ENCODE data around the gene TRABD2B.

The TRABD2B gene

DNA sequence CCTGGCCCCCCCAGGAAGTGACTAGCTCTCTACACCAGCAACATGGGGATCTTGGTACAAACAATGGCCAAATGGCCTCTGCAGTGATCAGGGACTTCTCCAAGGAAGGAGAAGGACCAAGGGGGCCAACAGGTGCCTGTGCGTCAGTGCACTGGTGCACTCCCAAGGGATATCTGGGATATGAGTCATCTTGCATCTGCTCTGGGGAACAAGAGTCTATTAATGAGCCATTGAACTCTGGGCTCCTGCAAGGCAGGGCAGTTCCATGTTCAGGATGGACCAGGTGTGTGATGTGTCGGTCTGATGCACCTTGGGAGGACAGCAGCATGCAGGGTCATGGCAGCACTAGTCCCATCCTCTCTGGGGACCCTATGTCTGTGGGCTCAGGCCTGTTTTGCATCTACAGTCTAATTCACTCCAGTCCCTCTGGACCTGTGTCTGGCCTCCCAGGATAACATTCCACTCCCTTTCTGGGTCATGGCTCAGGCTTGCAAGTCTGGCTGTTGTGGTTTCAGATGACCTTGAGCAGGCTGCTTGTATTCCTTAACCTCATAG, 125.3 kb downstream of the TRABD2B start:
- no peak for DNase-seq

DNA sequence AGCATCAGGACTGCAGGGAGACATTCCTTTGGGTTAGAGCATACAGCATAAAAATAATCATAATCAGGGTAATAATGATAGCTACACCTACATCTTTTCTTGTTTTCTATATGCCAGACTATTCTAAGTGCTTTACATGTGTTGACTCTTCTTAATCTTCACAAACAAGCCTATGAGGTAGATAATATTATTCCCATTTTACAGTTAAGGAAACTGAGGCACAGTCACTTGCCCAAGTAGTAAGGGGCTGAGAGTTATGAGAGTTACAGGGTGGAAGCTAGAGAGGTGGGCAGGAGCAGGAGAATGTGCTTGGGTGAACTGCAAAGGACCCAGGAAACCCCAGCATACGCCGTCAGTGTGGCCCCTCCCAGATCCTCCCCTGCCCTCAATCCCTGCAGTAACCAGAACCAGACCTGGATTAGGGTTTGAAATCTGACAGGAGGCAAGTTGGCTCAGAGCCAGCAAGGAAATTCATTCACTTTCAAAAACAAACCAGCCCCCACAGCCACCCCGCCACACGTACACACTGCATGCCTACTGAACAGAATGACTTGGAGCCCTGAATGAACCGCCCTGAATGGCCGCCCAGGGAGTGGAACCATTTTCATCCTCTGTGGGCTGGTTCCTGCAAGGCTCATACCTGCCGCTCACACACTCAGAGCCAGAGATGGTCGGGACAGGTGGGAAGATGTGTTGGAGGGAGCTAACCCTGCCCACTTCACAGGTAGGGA, 126.1 kb downstream of the TRABD2B start:
- DNase-seq = no peak

DNA sequence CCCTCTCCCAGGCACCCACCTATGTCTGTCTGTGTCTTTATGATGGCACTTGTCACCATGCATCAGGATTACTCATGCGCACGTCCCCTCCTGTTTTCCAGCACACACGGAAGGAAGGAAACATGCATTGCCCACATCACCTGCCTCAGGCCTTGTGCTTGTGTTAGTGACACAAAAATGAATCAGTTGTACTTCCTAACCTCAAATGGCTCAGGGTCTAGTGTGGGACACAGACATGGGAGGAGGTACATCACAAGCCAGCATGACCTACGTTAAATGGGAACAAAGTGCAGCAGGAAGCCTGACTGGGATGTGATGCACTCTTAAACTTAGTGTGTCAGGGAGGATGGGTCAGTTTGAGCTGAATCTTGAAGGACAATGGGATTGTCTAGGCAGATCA, 126.7 kb downstream of the TRABD2B start:
- no peak for DNase-seq

DNA sequence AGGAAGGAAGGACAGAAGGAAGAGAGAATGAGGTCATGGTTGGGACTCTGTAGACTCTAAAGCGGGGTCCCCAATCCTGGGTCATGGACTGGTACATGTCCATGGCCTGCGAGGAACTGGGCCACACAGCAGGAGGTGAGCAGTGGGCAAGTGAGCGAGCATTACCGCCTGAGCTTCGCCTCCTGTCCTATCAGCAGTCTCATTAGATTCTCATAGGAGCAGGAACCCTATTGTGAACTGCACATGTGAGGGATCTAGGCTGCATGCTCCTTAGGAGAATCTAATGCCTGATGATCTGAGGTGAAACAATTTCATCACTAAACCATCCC, 128.9 kb downstream of the TRABD2B start:
- DNase-seq = no peak

DNA sequence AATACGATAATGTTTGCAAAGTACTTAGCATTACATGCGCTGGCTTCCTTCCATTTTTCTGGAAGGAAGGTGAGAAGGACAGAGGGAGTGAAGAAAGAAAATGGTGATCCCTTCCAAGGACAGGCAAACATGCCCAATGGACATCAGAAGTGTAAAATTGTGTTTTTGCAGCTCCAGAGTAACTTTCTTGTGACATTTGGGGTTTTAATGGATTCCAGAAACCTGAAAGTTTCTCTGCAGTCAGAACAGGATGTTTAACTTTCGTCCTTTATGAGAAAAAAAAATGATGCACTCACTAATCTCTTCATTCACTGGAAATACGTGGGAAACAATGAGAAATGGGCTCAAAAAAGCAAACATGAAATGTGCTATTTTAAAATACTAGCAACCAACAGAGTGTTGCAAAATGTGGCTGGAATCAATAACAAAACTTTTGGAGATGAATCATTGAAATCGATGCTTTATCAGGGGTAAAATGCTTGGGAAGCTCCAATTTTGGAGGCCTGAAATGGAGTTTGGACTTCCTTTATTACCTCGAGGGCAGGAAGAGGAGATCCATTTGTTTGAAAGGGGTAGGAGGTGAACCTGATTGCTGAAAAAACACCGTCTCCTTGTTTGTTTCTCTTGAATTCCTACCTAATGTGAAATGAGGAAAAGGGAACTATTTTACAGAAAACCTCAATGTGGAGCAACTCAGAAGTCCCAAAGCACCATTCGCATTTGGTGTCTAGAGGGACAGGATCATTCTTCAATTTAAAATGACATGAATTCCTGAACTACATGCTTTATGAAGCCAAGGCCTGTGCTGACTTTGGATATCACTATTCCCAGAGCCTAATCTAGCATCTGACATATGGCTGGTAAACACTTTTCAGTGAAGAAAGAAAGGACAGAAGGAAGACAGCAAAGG, 129.5 kb downstream of the TRABD2B start:
- no peak for DNase-seq

DNA sequence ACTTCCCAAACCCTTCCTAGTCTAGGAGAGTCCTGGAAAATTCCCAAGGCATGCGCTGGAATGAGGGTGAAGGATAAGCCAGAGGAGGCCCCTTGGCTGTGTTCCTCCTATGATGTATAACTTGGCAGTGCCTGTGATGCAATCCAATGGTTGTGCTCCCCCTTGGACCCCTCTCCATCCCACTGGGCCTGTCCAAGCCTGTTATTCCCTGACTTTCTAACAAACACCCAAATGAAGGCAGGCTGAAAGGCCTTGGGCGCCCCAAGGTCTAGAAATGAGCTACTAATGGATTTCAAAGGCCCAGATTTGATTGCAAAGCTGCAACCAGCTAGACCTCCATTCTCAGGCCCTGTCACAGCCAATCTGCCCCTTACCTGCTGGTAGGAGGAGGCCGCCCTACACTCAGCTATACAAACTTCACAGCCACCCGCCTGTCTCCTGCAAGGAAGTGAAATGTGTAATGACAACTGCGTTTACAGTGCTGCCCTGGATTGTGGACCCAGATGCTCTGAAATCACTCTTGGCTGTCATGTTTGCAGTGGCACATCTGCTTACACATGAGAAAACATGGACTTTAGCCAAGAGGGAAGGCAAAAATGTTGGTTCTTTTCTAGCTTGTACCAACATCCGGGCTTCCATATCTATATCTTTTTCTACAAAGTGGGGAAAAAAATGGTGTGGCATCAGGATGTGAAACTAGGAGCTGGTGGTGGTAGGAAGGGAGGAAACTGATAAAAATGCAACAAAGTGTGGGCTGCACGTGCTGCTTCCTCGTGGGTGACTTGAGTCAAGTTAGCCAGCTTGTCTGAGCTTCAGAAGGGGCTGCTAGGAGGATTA, 130.4 kb downstream of the TRABD2B start:
- no peak for DNase-seq

DNA sequence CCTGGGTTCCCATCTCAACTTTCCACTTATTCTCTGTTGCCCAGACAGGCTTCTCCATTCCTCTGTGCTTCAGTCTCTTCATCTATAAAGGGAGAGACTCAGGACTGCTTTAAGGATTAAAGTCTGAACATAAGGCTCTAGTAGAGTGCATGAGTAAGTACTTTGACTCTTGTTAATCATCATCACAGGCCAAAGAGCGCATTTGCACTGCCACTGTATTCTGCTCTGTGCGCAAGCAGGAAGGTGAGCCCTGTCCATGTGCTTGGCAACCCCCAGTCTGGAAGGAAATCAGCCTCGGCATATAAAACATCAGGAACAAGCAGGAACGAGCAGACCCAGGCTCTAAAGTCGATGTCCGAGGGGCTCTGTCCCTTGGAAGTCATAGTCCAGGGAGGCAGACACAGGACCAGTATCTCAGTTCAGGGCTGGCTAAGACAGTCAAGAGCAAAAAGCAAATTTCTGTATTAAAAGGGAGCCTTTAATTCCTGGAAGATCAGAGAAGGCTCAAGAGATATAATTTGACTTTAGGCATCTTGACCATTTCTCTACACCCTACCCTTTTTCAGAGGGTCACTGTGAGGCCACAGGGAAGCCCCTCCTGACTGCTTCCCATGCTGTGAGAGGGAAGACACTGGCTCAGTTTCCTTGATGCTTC, 131.2 kb downstream of the TRABD2B start:
- no peak for DNase-seq

DNA sequence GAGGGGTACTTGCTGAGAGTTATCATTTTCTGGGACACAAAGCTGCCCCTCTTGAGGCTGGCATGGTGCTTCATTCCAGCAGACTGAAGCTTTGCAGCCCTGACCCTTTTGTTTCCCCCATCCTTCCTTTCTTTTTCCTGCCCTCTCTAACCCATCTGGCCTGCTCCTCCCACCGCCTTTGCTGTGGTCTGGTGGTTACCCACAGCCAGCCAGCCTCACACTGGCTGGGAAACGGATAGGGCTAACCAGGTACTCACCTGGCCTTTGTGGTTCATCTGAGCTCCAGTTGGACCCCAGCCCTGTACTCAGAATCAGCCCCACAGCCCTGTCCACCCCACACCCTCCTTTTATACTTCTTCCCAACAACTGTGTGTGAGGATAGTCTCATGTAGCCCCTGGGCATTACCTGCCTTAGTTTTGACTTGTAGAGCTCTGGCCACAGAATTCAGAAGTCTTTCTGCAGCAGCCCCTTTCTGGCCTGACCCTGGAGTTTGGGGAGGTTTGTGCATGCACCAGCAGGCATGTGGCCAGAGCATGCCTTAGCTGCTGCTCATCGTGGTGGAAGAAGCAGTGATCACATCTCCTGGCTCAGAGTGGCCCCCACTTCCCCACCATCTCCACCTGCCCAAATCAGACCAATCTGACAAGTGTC, 138.0 kb downstream of the TRABD2B start:
- DNase-seq = no peak

DNA sequence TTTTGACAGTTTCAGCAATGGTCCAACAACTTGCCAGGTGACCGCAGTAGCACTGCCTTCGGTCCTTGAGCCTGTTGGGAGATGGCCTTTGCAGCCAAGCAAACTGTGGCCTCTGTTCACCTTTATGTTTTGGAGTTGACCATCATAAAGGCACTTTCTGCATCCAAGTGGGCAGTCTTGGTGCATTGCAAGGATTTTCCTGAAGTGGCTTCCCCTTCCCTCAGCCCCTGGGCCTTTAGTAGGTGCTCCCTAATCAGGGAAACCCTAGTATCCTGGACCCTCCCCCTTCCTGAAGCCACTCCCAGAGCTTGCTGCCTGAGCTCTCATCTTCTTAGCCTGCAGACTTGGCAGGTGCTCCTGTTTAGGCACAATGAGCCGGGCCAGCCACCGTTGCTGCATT, 140.2 kb downstream of the TRABD2B start:
- DNase-seq = no peak

DNA sequence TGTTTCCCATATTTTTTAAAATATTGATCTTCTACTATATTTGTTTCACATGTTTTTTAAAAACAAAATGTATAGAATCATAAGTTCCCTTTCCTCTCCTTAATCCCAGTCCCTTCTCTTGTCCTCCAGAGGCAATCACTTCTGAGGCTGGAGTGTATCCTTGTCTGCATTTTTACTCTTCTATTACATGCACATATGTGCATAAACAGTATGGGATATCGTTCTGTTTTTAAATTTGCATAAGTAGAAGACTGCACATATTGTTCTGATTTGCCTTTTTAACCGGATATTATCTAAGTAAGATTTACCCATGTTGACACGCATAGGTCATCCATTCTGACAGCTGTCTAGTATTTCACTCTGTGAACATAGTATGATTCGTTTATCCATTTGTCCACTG, 142.0 kb downstream of the TRABD2B start:
- no peak for DNase-seq

DNA sequence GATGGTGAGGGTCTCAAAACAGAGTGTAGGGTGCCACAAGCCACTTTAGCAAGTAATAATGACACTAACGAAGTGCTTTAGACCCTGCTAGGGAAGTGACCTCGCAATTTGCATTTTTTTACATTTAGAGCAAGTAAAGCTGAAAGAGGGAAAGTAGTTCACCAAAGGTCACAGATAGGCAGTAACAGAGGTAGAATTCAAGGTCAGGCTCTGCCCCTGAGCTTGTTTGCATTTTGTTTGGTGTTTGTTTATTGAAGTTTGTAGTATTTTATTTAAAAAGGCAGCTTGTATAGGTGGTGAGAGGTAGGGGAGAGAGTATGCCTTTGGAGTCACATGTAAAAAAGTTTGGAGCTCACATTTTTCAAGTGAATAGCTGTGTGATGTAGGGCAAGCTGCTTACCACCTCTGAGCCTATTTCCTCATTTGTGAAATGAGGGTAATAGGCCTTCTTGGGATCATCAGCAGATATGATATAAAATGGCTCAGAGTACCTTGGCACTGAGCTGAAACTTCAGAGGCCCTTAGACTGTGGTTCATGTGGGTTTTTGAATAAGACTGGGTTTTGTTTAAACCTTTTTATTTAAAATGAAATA, 142.5 kb downstream of the TRABD2B start:
- no peak for DNase-seq

DNA sequence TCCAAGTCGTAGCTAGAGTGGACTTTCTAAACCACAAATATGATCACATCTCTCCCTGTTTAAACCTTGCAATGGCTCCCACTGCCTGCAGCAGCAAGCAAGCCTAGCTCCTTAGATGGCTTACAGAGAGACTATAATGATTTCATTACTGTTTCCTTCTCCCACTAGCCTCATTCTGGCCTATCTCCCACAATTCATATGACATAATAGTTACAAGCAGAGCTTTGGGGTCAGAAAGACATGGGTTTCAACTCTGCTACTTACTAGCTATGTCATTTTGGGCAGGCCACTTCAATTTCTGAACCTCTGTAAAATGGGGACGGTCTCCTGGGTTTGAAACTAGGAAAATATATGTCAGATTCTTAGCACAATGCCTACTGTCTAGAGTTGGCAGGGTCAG, 143.3 kb downstream of the TRABD2B start:
- DNase-seq = no peak

DNA sequence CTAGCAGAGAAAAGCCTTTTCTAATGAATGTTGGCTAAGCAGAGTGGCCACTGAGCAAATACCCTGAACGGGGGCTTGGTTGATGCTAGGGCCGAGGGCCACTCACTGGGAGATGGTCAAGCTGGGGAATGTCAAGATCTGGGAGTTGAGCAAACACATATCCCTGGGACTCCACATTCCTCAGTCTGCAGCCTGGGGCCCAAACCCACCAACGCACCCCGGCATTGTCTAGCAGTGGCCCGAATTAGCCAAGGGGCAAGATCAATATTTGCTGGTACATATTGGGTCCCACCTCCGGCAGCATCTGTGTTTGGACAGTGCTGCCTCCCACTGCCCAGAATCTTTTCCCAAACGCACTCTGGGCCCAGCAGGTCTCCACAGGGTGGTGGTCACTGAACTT, 144.1 kb downstream of the TRABD2B start:
- no peak for DNase-seq

DNA sequence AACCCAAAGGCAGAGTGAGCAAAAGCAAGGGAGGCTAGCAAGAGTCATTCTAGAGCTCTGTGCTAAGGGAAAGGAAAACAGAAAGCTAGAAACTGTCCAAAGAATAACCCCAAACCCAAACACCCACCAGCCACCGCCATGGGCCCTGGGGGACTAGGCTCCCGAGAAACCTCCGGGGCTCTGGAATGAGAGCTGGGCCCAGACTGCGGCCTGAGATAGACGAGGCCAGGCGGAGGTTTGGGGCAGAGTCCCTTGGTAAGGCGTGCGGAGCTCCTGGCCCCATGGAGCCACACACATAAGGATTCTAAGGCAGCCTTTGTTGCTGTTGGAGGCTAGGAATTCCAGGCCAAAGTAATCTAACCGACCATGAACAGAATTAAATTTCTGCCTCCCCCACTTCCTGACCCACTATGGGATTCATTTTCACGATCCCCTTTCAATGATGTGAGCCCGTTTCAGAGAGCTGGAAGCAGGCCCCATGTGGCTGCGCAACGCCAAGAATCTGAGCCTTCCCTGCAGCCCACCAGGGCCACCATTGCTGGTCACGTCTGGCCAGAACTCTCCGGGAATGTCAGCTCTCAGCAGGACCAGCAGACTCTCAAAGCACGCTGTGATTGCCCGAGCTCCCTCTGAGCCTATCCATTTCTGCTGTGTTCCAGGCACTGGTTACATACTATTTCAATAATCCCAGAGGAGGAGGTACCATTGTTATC, 145.0 kb downstream of the TRABD2B start:
- no peak for DNase-seq

DNA sequence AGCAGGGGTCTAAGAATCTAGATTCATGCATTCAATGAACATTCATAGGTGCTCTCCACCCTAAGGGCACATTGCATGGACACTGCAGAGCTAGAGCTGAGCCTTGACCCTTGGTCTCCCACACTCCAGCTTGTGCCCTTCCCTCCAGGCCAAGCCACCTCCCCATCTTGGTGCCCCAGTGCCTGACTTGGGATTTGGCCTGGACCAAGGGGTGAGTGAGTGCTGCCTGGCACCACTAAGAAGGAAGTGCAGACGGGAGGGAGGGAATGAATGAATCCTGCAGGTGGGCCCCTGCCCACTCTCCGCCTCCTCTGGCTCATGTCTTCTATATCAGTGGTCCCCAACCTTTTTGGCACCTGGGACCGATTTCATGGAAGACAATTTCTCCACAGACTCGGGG, 146.7 kb downstream of the TRABD2B start:
- no peak for DNase-seq

DNA sequence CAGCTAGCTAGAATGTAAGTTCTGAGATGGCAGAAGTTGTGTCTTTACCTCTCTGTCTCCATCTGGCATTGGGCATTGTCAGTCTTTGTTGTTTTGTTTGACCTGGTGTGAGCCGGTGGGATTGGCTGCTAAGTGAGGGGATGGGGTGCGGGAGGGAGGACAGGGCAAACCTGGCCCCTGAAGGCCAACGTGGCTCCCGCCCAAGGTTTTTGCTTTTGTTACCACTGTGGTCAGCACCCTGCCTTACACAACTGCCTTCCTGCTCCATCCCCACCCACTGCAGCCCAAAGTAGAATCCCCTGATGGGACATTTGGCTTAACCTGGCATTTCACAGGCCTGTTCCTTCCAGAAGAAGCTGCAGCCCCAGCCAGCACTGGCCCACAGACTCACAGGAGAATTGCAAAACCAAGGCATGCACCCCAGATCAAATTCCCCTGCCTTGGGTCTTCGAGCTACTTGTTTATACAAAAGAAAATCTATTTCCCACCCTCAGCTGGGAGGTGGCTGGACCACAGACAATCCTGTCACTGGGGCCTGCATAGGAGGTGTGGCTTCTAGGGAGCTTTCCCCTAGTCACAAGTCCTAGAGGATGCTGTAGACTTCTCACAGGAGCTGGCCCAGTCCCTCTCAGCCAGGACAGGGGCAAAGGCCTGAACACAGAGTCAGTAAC, 147.5 kb downstream of the TRABD2B start:
- no peak for DNase-seq

DNA sequence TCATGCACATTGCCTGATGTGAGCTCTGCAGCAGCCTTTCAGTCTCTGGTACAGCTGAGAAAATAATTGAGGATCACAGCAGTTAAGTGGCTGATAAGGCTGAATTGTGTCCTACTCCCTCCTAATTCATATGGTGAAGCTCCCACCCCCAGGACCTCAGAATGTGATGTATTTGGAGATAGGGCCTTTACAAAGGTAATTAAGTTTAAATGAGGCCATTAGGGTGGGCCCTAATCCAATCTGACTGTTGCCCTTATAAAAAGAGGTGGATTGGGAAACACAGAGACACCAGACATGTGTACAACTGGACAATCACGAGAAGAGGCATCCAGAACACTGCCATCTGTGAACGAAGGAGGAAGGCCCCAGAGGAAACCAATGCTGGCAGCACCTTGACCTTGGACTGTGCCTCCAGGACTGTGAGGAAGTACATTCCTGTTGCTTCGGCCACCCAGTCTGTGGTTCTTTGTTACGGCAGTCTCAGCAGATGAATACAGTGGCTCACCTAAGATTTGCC, 148.1 kb downstream of the TRABD2B start:
- DNase-seq = no peak

DNA sequence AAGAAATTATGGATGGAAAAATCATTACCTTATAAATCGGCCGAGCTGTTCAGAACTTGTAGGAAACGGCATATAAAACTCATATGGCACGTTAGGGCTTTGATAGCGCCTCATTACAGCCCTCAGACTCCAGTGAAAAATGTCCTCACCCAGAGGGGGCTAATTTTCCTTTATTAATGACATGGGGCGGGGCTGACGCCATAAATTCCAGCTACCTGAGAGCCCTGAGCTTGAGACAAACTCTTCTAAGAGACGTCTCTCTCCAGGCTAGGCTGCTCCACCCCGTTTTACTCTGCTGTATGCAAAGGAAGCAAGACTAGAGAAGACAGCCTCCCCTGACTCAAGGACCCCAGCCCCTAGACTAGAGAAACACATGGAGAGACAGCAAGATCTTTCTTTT, 149.4 kb downstream of the TRABD2B start:
- DNase-seq = no peak

DNA sequence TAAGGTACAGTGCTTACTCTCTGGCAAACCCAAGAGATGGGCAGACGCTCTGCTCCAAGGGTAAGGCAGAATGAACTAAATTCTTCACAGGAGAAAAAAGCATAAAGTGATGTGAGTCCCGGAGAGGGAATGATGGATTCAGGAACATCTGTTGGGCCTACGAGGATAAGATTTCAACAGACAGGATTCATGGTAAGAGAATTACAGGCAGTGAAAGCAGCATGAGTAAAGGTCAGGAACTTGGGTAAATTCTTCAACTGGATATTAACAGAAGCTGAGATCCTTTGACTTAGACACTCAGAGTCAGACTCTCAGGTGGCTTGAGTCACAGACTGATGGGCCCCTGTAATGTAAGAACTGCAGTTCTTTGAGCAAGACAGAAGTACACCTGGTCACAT, 152.6 kb downstream of the TRABD2B start:
- DNase-seq = no peak
